GM12878 (cell line): ENCODE data around the gene DOCK1. TPM values are rescaled to one million over a fixed set of nuclear protein-coding genes. Genes with fewer than 3 reads are reported as not detected.

Experiments used
- ATAC-seq: fragments of 200-7000 bp; cut with Tn5 transposase; 3 replicates; pipeline ENCODE4 v1.9.1; 2020; ENCODE audit warnings: mild to moderate bottlenecking, moderate library complexity
- BruUV-seq: library from RNA; stranded (reverse); fragments of 400-500 nt; replicated peaks from 2 replicates; lab custom pipeline; 2021; lab: Mats Ljungman, UMichigan
- CTCF ChIA-PET: fragments of 300-600 bp; sonication (Branson Sonifier 250); formaldehyde crosslinking; extraction: SDS; loops from one replicate; lab custom pipeline; 2021; ENCODE audit warnings: inconsistent platforms; lab: Yijun Ruan, JAX
- POLR2A ChIA-PET: fragments of 350-600 bp; formaldehyde crosslinking; extraction: SDS; loops from one replicate; lab custom pipeline; 2021; ENCODE audit warnings: inconsistent platforms; lab: Charles Lee
- RAD21 ChIA-PET: fragments of 300-600 bp; sonication (Branson Sonifier 250); formaldehyde crosslinking; loops from one replicate; lab custom pipeline; 2023; ENCODE audit warnings: antibody characterized with exemption; ENCODE audit not compliant: unreplicated experiment; lab: Charles Lee
- SMC1A ChIA-PET: fragments of 300-600 bp; sonication (Branson Sonifier 250); formaldehyde crosslinking; loops from one replicate; lab custom pipeline; 2023; ENCODE audit not compliant: unreplicated experiment, uncharacterized antibody; lab: Charles Lee
- DNase-seq: peaks from one replicate; pipeline ENCODE4 v3.0.0-alpha.2; 2011; ENCODE audit warnings: low read depth, low spot score
- FAIRE-seq: peaks from 3 replicates; lab custom pipeline; 2011; peaks lifted over from hg19 to GRCh38; lab: Jason Lieb, UNC
- H2AFZ ChIP-seq: 2 replicates; pipeline ENCODE4 v1.6.0; 2011; ENCODE audit warnings: low read depth, low read length, control low read depth; ENCODE audit not compliant: control insufficient read depth
- H3K27ac ChIP-seq: 2 replicates; pipeline ENCODE4 v1.5.1; 2011; ENCODE audit warnings: control low read depth; ENCODE audit not compliant: control insufficient read depth, insufficient read depth
- H3K27me3 ChIP-seq, 2 experiments: replicated peaks in 1 of 2; 2 replicates each; pipeline versions ENCODE4 v1.6.0 to v1.6.1; 2011; ENCODE audit warnings: low read length in 1 of 2; ENCODE audit not compliant: control insufficient read depth in 2 of 2, insufficient read depth in 2 of 2
- H3K36me3 ChIP-seq, 2 experiments: 2 replicates each; pipeline ENCODE4 v1.5.1; 2011; ENCODE audit warnings: low read length in 1 of 2; ENCODE audit not compliant: control insufficient read depth in 2 of 2, insufficient read depth in 2 of 2
- H3K4me1 ChIP-seq: 2 replicates; pipeline ENCODE4 v1.6.1; 2011; ENCODE audit warnings: mild to moderate bottlenecking, low read length, moderate library complexity, mixed read lengths; ENCODE audit not compliant: control insufficient read depth, insufficient read depth
- H3K4me2 ChIP-seq: 2 replicates; pipeline ENCODE4 v1.6.0; 2011; ENCODE audit warnings: control low read depth; ENCODE audit not compliant: control insufficient read depth, insufficient read depth
- H3K4me3 ChIP-seq: fragments of 200-600 bp; sonication (generic); 2 replicates; pipeline ENCODE4 v1.5.1; 2016
- H3K79me2 ChIP-seq: 2 replicates; pipeline ENCODE4 v1.6.0; 2011; ENCODE audit warnings: low read length; ENCODE audit not compliant: control insufficient read depth, insufficient read depth
- H3K9ac ChIP-seq: 2 replicates; pipeline ENCODE4 v1.8.0; 2011; ENCODE audit warnings: low read length, control low read depth, mixed read lengths; ENCODE audit not compliant: control insufficient read depth, insufficient read depth
- H3K9me3 ChIP-seq: replicated peaks from 3 replicates; pipeline ENCODE4 v1.5.1; 2011; ENCODE audit warnings: mild to moderate bottlenecking, low read length; ENCODE audit not compliant: control insufficient read depth, insufficient read depth
- H4K20me1 ChIP-seq: 2 replicates; pipeline ENCODE4 v1.6.0; 2011; ENCODE audit not compliant: control insufficient read depth, insufficient read depth
- BHLHE40 ChIP-seq, 2 experiments: fragments of 450-650 bp in 1 of 2; IDR thresholded peaks; 2 replicates each; pipeline ENCODE4 v1.6.1; 2011 to 2017; ENCODE audit warnings: low read depth in 2 of 2, borderline replicate concordance in 1 of 2, improper control_type of control experiment in 1 of 2, low read length in 1 of 2, mild to moderate bottlenecking in 1 of 2
- CBX3 ChIP-seq: fragments of 200-600 bp; sonication (generic); IDR thresholded peaks from 2 replicates; pipeline ENCODE4 v1.6.1; 2016; ENCODE audit warnings: low read depth, borderline replicate concordance
- CBX5 ChIP-seq: sonication (generic); IDR thresholded peaks from 2 replicates; pipeline ENCODE4 v1.6.1; 2016; ENCODE audit warnings: low read depth, moderate library complexity, mild to moderate bottlenecking, inconsistent platforms
- EP300 ChIP-seq, 2 experiments: fragments of 150-350 bp in 1 of 2; IDR thresholded peaks; 2 replicates each; pipeline ENCODE4 v1.6.1; 2011 to 2012; ENCODE audit warnings: low read depth in 2 of 2, low read length in 2 of 2, borderline replicate concordance in 1 of 2, improper control_type of control experiment in 1 of 2, inconsistent platforms in 1 of 2; ENCODE audit not compliant: control insufficient read depth in 1 of 2
- FOXK2 ChIP-seq: fragments of 450-650 bp; IDR thresholded peaks from 2 replicates; pipeline ENCODE4 v1.6.1; 2017; ENCODE audit warnings: mild to moderate bottlenecking, moderate library complexity
- FOXM1 ChIP-seq: IDR thresholded peaks from 2 replicates; pipeline ENCODE4 v1.6.1; 2012; ENCODE audit warnings: low read depth, mild to moderate bottlenecking, inconsistent platforms, low read length, moderate library complexity
- HCFC1 ChIP-seq: fragments of 150-350 bp; IDR thresholded peaks from 2 replicates; pipeline ENCODE4 v1.6.1; 2014; ENCODE audit warnings: low read length
- JUNB ChIP-seq: IDR thresholded peaks from 2 replicates; pipeline ENCODE4 v1.6.1; 2016; ENCODE audit warnings: antibody characterized with exemption, mild to moderate bottlenecking
- MEF2A ChIP-seq: IDR thresholded peaks from 2 replicates; pipeline ENCODE4 v1.6.1; 2011; ENCODE audit warnings: low read depth, mild to moderate bottlenecking, low read length, moderate library complexity; ENCODE audit not compliant: insufficient read depth
- RB1 ChIP-seq: fragments of 450-650 bp; formaldehyde crosslinking; IDR thresholded peaks from 2 replicates; pipeline ENCODE4 v1.6.1; 2017; ENCODE audit warnings: mild to moderate bottlenecking, borderline replicate concordance
- RBBP5 ChIP-seq: fragments of 200-600 bp; sonication (generic); conservative IDR thresholded peaks from 2 replicates; pipeline ENCODE4 v1.6.1; 2016
- SMARCA5 ChIP-seq: fragments of 450-650 bp; IDR thresholded peaks from 2 replicates; pipeline ENCODE4 v1.6.1; 2017; ENCODE audit warnings: mild to moderate bottlenecking
- SMC3 ChIP-seq: IDR thresholded peaks from 2 replicates; pipeline ENCODE4 v1.6.1; 2011; ENCODE audit warnings: low read length, improper control_type of control experiment, borderline replicate concordance
- SRF ChIP-seq, 2 experiments: IDR thresholded peaks; 2 replicates each; pipeline ENCODE4 v1.6.1; 2011; ENCODE audit warnings: low read depth in 2 of 2, low read length in 2 of 2, mild to moderate bottlenecking in 1 of 2, moderate library complexity in 1 of 2
- TARDBP ChIP-seq: IDR thresholded peaks from 2 replicates; pipeline ENCODE4 v1.6.1; 2016; ENCODE audit warnings: borderline replicate concordance
- TBL1XR1 ChIP-seq: IDR thresholded peaks from 2 replicates; pipeline ENCODE4 v1.6.1; 2012; ENCODE audit warnings: low read depth, low read length, improper control_type of control experiment
- YBX1 ChIP-seq: fragments of 450-650 bp; IDR thresholded peaks from 2 replicates; pipeline ENCODE4 v1.6.1; 2016; ENCODE audit warnings: antibody characterized with exemption
- WGBS: methylation state at CpG from one replicate; pipeline ENCODE4 v1.1.6; 2016; ENCODE audit warnings: low lambda C conversion rate; ENCODE audit not compliant: insufficient replicate concordance, insufficient coverage; ENCODE audit errors: missing lambda C conversion rate; 5-methylcytosine and 5-hydroxymethylcytosine counted together
- in situ Hi-C: fragments of 300-500 bp; cut with MboI; formaldehyde crosslinking; loops from 9 replicates; pipeline ENCODE4 v1.14.3; 2018; ENCODE audit warnings: mixed read lengths
- intact Hi-C: fragments of 100-400 bp; cut with micrococcal nuclease; formaldehyde crosslinking; loops from one replicate; pipeline ENCODE4 v1.14.2; 2022; ENCODE audit not compliant: unreplicated experiment
- polyA plus RNA-seq, 11 experiments: library from polyadenylated mRNA; depleted of rRNA in 4 of 11; unstranded in 6 of 11; stranded (reverse) in 5 of 11; fragments of >200 nt; fragmentation: Nextera tagmentation in 4 of 11; fragmentation: Illumina TruSeq in 1 of 11; extraction: Ambion mirVana in 4 of 11; extraction: Trizol in 1 of 11; gene quantifications; 1 replicate in 1 of 11; 2 replicates in 10 of 11; pipeline versions ENCODE4 v1.2.1 to v1.2.3, GENCODE V29; 2011 to 2016; ENCODE audit warnings: inconsistent platforms in 2 of 11, missing spikeins in 2 of 11, low read depth in 1 of 11
- total RNA-seq, 4 experiments: library from RNA; depleted of rRNA in 3 of 4; stranded (reverse); fragments of >200 nt in 3 of 4; fragmentation: Illumina TruSeq in 1 of 4; extraction: Trizol in 1 of 4; gene quantifications; 2 replicates each; pipeline versions ENCODE4 v1.2.1 to v1.2.3, GENCODE V29; 2013 to 2021
- TF ChIP-seq, protein P1 (sequence below): fragments of 450-650 bp; IDR thresholded peaks from 2 replicates; pipeline ENCODE4 v1.6.1; 2017; ENCODE audit warnings: mild to moderate bottlenecking, low read depth, inconsistent platforms; ENCODE audit not compliant: poor library complexity, severe bottlenecking
- TF ChIP-seq, protein P2 (sequence below): IDR thresholded peaks from 2 replicates; pipeline ENCODE4 v1.6.1; 2011; ENCODE audit warnings: mild to moderate bottlenecking, low read depth, low read length, moderate library complexity; ENCODE audit not compliant: insufficient replicate concordance
- TF ChIP-seq, protein P3 (sequence below): IDR thresholded peaks from 2 replicates; pipeline ENCODE4 v1.6.1; 2011; ENCODE audit warnings: low read depth, low read length, improper control_type of control experiment, borderline replicate concordance

DOCK1 gene
- total and polyA plus RNA-seq, 10 of the 15 experiments (the other 5 are each of a cell fraction or from before 2014, with no cell fraction given), result 0.05 to 0.18 TPM; not detected in 8

DNA sequence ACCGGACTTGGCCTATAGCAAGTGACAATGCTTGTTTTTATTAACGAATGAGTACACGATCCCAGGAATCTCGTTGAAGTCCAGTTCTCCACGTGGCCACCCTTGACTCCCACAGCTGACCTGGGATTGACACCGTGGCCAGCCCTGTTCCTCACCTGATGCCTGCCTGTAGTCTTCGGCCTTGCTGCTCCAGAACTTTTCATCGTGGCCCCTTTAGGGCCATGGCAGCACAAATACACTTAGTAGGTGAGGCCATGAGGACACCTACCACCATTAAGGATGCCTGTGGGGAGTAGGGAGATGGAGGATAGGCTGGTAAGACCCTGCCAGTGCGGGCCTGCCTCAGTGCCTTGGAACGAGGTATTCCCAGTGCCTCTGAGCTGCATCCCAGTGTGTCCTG lies 321.8 kb downstream of the DOCK1 start (continued):
- TF ChIP-seq, protein P1, sequence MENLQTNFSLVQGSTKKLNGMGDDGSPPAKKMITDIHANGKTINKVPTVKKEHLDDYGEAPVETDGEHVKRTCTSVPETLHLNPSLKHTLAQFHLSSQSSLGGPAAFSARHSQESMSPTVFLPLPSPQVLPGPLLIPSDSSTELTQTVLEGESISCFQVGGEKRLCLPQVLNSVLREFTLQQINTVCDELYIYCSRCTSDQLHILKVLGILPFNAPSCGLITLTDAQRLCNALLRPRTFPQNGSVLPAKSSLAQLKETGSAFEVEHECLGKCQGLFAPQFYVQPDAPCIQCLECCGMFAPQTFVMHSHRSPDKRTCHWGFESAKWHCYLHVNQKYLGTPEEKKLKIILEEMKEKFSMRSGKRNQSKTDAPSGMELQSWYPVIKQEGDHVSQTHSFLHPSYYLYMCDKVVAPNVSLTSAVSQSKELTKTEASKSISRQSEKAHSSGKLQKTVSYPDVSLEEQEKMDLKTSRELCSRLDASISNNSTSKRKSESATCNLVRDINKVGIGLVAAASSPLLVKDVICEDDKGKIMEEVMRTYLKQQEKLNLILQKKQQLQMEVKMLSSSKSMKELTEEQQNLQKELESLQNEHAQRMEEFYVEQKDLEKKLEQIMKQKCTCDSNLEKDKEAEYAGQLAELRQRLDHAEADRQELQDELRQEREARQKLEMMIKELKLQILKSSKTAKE, result no peak
- TF ChIP-seq EP300 (IDR thresholded peaks at IDR 0.05; ENCODE audit: borderline replicate concordance in 1 of 2, control insufficient read depth in 1 of 2, low read depth in 2 of 2, low read length in 2 of 2) (no peak), CBX5 (no peak), TBL1XR1 (no peak), MEF2A (no peak), JUNB (no peak), FOXM1 (no peak)

DNA sequence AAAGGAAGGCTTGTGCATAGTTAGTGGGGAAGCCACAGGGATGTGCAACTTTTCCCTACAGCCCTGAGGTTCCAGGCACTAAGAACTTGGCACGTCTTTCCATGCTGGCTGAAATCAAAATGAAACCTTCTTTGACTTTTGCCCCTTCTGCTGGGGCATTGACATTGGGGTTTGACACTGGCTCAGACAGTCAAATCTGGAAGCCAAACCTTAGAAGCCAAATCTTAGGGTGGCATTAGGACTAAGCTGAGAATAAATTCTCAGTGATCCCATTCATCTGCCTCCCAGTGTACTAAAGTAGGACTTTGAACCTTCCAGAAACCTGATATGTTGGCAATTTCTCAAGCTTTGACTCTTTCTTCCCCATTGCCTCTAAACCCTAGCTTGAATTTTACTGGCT lies 322.4 kb downstream of the DOCK1 start:
- SMC1A ChIA-PET, result no interaction called here
- no peak for DNase-seq
- H2AFZ ChIP-seq, result no peak overlapping the region
- H3K36me3 ChIP-seq, result no peaks in the 10 kb centered on the region
- H3K27ac ChIP-seq, result no peak overlapping the region
- H3K27me3 ChIP-seq, result no peaks in the 10 kb centered on the region
- RAD21 ChIA-PET, result no interaction called here
- intact Hi-C loops, result no loop called here
- no peaks in the 10 kb centered on the region for H3K4me1 ChIP-seq
- in situ Hi-C loops, result no loop called here
- no peaks in the 10 kb centered on the region for H3K9me3 ChIP-seq
- WGBS, result 5% methylated on average over 1 of the region's 1 CpG
- H3K4me3 ChIP-seq, result no peak overlapping the region
- POLR2A ChIA-PET, result no interaction called here
- CTCF ChIA-PET, result no interaction called here
- H4K20me1 ChIP-seq, result no peaks in the 10 kb centered on the region
- no TSS peak for BruUV-seq
- FAIRE-seq, result no peak
- H3K4me2 ChIP-seq, result no peak overlapping the region
- ATAC-seq, result no peak
- H3K9ac ChIP-seq, result no peak overlapping the region
- H3K79me2 ChIP-seq, result no peaks in the 10 kb centered on the region
- TF ChIP-seq SMARCA5 (no peak), HCFC1 (no peak), MEF2A (no peak), RB1 (no peak), SRF (IDR thresholded peaks at IDR 0.05; ENCODE audit: low read depth in 2 of 2, low read length in 2 of 2) (no peak), RBBP5 (no peak), BHLHE40 (IDR thresholded peaks at IDR 0.05; ENCODE audit: borderline replicate concordance in 1 of 2, low read depth in 2 of 2, low read length in 1 of 2) (no peak), CBX3 (no peak), TARDBP (no peak), FOXK2 (no peak), YBX1 (no peak), SMC3 (no peak)
- TF ChIP-seq, protein P2, sequence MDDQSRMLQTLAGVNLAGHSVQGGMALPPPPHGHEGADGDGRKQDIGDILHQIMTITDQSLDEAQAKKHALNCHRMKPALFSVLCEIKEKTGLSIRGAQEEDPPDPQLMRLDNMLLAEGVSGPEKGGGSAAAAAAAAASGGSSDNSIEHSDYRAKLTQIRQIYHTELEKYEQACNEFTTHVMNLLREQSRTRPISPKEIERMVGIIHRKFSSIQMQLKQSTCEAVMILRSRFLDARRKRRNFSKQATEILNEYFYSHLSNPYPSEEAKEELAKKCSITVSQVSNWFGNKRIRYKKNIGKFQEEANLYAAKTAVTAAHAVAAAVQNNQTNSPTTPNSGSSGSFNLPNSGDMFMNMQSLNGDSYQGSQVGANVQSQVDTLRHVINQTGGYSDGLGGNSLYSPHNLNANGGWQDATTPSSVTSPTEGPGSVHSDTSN, result no peak
- TF ChIP-seq, protein P3, sequence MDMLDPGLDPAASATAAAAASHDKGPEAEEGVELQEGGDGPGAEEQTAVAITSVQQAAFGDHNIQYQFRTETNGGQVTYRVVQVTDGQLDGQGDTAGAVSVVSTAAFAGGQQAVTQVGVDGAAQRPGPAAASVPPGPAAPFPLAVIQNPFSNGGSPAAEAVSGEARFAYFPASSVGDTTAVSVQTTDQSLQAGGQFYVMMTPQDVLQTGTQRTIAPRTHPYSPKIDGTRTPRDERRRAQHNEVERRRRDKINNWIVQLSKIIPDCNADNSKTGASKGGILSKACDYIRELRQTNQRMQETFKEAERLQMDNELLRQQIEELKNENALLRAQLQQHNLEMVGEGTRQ, result no peak
